K562 (cell line): ENCODE data around the gene UBE2J2. TPM values are rescaled to one million over a fixed set of nuclear protein-coding genes. Genes with fewer than 3 reads are reported as not detected.
A peak's percentile ranks its signal among the peaks of the same experiment; 100 is the strongest.

Source experiments
- CEBPZ ChIP-seq: fragments of 150-350 bp; IDR thresholded peaks from 2 replicates; pipeline ENCODE4 v1.6.1; 2014; ENCODE audit warnings: low read depth, mild to moderate bottlenecking, low read length, borderline replicate concordance
- CTCFL ChIP-seq: IDR thresholded peaks from 2 replicates; pipeline ENCODE4 v1.6.1; 2011; ENCODE audit warnings: borderline replicate concordance, low read depth, mild to moderate bottlenecking, moderate library complexity, low read length; ENCODE audit not compliant: insufficient read depth, poor library complexity, severe bottlenecking
- E2F1 ChIP-seq: sonication (generic); formaldehyde crosslinking; IDR thresholded peaks from 2 replicates; pipeline ENCODE4 v1.8.1; 2023; ENCODE audit warnings: mild to moderate bottlenecking, missing genetic modification reagents, moderate library complexity
- HNRNPL ChIP-seq: fragments of 200-400 bp; formaldehyde crosslinking; IDR thresholded peaks from 2 replicates; pipeline ENCODE4 v1.6.1; 2017; ENCODE audit warnings: low read depth, mild to moderate bottlenecking, low read length
- LEF1 ChIP-seq: fragments of 450-650 bp; IDR thresholded peaks from 2 replicates; pipeline ENCODE4 v1.6.1; 2016; ENCODE audit warnings: mild to moderate bottlenecking
- NCOA6 ChIP-seq: fragments of 450-650 bp; IDR thresholded peaks from 2 replicates; pipeline ENCODE4 v1.6.1; 2017; ENCODE audit warnings: mild to moderate bottlenecking
- PHTF2 ChIP-seq: fragments of 250-450 bp; sonication (Bioruptor Pico); IDR thresholded peaks from 2 replicates; pipeline ENCODE4 v1.5.0; 2021; ENCODE audit warnings: mild to moderate bottlenecking
- POLR2G ChIP-seq: fragments of 200-400 bp; formaldehyde crosslinking; IDR thresholded peaks from 2 replicates; pipeline ENCODE4 v1.6.1; 2017; ENCODE audit warnings: low read depth, mild to moderate bottlenecking, antibody characterized with exemption, low read length, moderate library complexity
- POU5F1 ChIP-seq: fragments of 150-350 bp; IDR thresholded peaks from 2 replicates; pipeline ENCODE4 v1.6.1; 2014; ENCODE audit warnings: borderline replicate concordance, low read length, low read depth, mild to moderate bottlenecking; ENCODE audit not compliant: partially characterized antibody
- UBTF ChIP-seq, 2 experiments: IDR thresholded peaks; 2 replicates each; pipeline ENCODE4 v1.6.1; 2012; ENCODE audit warnings: improper control_type of control experiment in 2 of 2, low read depth in 2 of 2, low read length in 2 of 2, borderline replicate concordance in 1 of 2
- ZBTB33 ChIP-seq: sonication (generic); formaldehyde crosslinking; IDR thresholded peaks from 2 replicates; pipeline ENCODE4 v1.8.1; 2023; ENCODE audit warnings: mild to moderate bottlenecking, missing genetic modification reagents
- ZNF133 ChIP-seq: fragments of 250-450 bp; sonication (Bioruptor Pico); IDR thresholded peaks from 2 replicates; pipeline ENCODE4 v1.4.0; 2020; ENCODE audit warnings: mild to moderate bottlenecking
- ZNF143 ChIP-seq: sonication (generic); formaldehyde crosslinking; IDR thresholded peaks from 2 replicates; pipeline ENCODE4 v1.9.0; 2022; ENCODE audit warnings: mild to moderate bottlenecking, missing genetic modification reagents
- ZNF263 ChIP-seq: sonication (generic); formaldehyde crosslinking; IDR thresholded peaks from 2 replicates; pipeline ENCODE4 v1.8.0; 2022; ENCODE audit warnings: mild to moderate bottlenecking, missing genetic modification reagents, borderline replicate concordance
- ZNF699 ChIP-seq: fragments of 250-450 bp; sonication (Bioruptor Pico); IDR thresholded peaks from 2 replicates; pipeline ENCODE4 v1.8.0; 2021; ENCODE audit warnings: mild to moderate bottlenecking, moderate library complexity; ENCODE audit not compliant: insufficient replicate concordance
- polyA plus RNA-seq, 8 experiments: library from polyadenylated mRNA; depleted of rRNA in 4 of 8; stranded (reverse) in 5 of 8; unstranded in 3 of 8; fragments of >200 nt; fragmentation: Nextera tagmentation in 2 of 8; fragmentation: Illumina TruSeq in 1 of 8; extraction: Ambion mirVana in 2 of 8; extraction: Trizol in 1 of 8; gene quantifications; 2 replicates each; pipeline versions ENCODE4 v1.2.1 to v1.2.3, GENCODE V29; 2011 to 2014; ENCODE audit warnings: inconsistent platforms in 1 of 8, missing spikeins in 1 of 8
- total RNA-seq, 7 experiments: library from RNA; depleted of rRNA in 6 of 7; stranded (reverse); fragments of >200 nt in 6 of 7; fragmentation: Illumina TruSeq in 2 of 7; extraction: Trizol in 2 of 7; gene quantifications; 2 replicates each; pipeline versions ENCODE4 v1.2.1 to v1.2.3, GENCODE V29; 2011 to 2021; ENCODE audit warnings: low replicate concordance in 1 of 7

The UBE2J2 gene
- total and polyA plus RNA-seq, 9 of the 15 experiments (the other 6 are each of a cell fraction or from before 2014, with no cell fraction given), result 0.93 to 112 (median 75.5) TPM

GRCh38 chr1:1302951-1303509 lies 29.4 kb upstream of the UBE2J2 start (continued):
- TF ChIP-seq CTCFL, result no peak
- TF ChIP-seq E2F1 (CRISPR knock-in tag), result no peak
- no peak for TF ChIP-seq NCOA6
- TF ChIP-seq ZNF143, result 0 out of 2 replicates have a peak, but pooled peaks have one; percentile 8
- no peak for TF ChIP-seq UBTF (IDR thresholded peaks at IDR 0.05; ENCODE audit: borderline replicate concordance in 1 of 2, low read depth in 2 of 2, low read length in 2 of 2)
- TF ChIP-seq HNRNPL, result peak; percentile 87
- no peak for TF ChIP-seq ZNF699 (CRISPR knock-in tag)
- no peak for TF ChIP-seq PHTF2
- TF ChIP-seq POU5F1, result no peak
- no peak for TF ChIP-seq ZNF133 (CRISPR knock-in tag)
- peak; percentile 63; the same call in 1 of the 2 replicates for TF ChIP-seq ZBTB33
- TF ChIP-seq LEF1, result no peak
- TF ChIP-seq ZNF263, result 0 out of 2 replicates have a peak, but pooled peaks have one; percentile 10
- TF ChIP-seq CEBPZ, result no peak
- peak; percentile 38; the same call in 1 of the 2 replicates for TF ChIP-seq POLR2G
